Inferior parietal cortex (tissue), 1 donor: Measurements from ENCODE around the gene SRD5A1.
"Not testable (repeated sequence)": the region's sequence is repeated elsewhere in the genome, so short reads cannot be mapped to it uniquely, and the experiment has no call there.

ENCODE experiments used
- DNase-seq: peaks from one replicate; pipeline ENCODE4 v3.0.0-alpha.2; 2016; ENCODE audit errors: extremely low spot score

SRD5A1 gene

DNA sequence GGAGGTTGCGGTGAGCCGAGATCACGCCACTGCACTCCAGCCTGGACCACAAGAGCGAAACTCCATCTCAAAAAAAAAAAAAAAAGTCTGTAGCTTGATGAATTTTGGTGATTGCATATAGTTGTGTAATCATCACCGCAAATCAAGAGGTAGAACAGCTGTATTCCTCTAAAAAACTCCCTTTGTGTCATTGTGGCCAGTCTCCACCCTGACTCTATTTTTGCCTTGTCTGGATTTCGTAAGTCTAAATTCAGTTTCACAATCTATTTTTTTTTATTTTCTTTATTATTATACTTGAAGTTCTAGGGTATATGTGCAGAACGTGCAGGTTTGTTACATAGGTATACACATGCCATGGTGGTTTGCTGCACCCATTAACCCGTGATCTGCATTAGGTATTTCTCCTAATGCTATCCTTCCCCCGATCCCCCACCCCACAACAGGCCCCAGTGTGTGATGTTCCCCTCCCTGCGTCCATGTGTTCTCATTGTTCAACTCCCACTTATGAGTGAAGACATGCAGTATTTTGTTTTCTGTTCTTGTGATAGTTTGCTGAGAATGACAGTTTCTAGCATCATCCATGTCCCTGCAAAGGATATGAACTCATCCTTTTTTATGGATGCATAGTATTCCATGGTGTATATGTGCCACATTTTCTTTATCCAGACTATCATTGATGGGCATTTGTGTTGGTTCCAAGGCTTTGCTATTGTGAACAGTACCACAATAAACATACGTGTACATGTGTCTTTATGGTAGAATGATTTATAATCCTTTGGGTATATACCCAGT is 12.5 kb downstream of the SRD5A1 start:
- DNase-seq, result not testable (repeated sequence)

DNA sequence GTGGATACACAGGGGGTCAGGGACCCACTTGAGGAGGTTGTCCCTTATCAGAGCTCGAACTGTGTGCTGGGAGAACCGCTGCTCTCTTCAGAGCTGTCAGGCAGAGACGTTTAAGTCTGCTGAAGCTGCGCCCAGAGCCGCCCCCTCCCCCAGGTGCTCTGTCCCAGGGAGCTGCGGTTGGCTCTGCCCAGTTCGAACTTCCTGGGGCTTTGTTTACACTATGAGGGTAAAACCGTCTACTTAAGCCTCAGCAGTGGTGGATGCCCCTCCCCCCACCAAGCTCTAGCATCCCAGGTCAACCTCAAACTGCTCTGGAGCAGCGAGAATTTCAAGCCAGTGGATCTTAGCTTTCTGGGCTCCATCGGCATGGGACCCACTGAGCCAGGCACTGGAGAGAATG is 15.9 kb downstream of the SRD5A1 start:
- no peak for DNase-seq

DNA sequence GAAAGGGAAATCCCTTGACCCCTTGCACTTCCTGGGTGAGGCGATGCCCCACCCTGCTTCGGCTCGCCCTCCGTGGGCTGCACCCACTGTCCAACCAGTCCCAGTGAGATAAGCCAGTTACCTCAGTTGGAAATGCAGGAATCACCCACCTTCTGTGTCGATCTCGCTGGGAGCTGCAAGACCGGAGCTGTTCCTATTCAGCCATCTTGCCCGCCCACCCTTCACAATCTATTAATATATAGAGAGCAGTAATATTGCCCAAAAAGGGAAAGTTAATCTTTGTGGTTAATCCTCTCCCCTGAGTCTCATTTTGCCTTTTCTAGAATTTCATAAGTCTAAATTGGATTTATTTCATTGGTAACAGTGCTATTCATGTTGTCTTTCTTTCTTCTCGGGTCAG is 16.4 kb downstream of the SRD5A1 start:
- no peak for DNase-seq

DNA sequence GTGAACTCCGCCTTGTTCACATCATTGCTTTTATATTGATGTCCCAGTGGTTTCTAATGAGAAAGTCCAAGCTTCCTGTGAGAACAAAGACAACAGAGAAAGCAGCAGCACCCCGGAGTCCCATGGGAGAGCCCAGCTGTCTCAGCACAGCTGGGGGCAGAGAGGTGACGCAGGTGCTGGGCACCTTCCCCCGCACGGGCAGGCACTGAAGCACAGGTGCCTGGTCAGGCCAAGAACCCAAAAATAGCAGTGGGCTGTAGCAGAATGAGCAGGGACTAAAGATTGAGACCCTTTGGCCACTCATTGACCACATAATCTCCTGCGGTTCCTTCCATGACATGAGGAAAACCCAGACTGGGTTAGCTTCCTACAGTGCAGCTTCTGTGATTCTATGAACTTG is 18.8 kb downstream of the SRD5A1 start:
- no peak for DNase-seq

DNA sequence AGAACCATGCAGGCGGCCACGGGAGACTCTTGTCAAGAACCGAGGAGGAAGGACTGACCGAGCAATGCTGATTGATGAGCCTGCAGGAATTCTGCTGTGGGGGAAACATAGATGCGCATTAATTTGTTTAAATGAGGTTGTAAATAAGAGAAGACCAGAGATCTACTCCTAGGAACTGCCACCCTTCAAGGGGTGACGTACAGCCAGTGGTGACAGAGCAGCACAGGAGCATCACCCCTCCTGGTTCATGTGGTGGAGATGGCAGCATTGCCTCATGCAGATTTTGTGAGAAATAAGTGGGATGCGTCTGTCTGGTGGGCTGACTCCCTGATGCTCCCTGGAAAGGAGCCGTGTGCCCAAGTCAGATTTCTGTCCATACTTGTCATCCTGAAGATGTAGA is 22.2 kb downstream of the SRD5A1 start:
- DNase-seq, result no peak

DNA sequence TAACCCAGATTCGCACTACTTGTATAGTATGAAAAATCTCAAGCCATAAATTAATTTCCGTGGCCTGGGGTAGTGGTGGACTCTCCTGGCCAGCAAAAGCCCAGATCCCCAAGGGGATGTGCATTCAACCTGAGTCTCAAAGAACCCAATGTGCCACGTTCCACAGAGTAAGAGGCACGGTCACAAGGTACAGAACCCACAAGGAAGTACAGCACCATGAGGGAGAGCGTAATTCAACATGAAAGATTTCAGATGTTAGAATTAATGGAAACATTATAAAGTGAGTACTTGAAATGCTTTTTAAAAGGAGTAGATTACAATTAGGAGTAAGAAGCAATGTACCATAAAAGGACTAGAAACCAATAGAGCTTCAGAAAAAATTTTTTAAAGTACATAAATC is 23.4 kb downstream of the SRD5A1 start:
- no peak for DNase-seq

DNA sequence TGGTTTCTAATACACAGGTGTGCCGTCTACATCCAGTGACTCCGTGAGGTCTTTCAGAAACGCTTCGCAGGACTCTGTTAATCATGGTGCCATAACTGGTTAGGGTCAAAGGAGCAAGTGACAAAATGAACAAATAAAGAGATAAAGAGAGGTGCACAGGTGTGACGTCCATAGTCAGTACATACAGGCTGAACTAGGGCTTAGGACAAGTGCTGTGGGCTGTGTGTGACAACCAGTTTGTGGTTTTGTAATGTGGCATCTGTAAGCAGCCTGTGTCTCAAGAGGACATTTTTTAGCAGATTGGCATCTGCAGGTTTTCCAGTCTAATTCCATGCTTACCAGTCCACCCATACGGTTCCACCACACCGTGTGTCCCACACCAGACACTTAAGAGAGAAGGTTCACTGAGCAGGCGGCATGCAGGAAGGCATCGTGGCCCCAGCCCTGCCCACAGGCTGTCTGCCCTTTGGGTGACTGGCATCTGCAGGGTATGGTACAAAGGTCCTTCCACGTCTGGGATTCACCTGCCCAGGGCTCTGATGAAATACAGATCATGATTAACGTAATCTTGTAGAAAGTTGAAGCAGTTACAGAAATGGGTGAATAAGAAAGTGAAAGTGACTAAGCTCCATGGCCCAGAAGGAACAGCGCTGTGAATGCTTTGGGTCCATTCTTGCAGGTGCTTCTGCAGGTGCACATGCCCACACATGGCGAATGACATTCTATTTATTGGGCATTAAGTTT is 26.9 kb downstream of the SRD5A1 start:
- no peak for DNase-seq

DNA sequence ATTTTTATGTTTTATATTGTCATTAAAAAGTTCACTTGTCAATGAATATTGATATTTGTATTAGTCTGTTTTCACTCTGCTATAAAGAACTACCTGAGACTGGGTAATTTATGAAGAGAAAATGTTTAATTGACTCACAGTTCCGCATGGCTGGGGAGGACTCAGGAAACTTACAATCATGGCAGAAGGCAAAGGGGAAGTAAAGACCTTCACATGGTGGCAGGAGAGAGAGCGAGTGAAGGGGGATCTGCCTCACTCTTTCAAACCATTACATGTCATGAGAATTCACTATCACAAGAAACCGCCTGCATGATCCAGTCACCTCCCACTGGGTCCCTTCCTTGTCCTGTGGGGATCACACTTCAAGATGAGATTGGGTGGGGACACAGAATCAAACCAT is 27.4 kb downstream of the SRD5A1 start:
- DNase-seq, result no peak

DNA sequence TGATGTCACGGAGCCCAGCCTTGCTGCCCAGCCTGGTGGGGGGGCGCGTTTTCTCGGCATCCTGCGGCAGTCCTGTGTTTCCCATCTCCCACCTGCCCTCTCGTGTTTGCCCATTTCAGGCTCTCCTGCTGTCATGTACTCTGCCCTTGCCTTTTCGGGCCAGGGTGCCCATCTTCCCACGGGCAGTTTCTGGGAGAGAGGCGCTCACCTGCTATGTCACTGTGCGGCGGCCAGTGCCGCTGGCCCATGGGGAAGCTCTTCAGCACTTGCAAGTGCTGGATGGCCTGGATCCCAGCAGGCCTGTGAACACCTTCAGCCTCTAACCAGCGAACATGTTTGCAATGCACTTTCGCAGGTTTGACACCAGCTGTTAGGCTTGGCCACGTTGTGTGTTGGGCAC is 33.5 kb downstream of the SRD5A1 start:
- no peak for DNase-seq

DNA sequence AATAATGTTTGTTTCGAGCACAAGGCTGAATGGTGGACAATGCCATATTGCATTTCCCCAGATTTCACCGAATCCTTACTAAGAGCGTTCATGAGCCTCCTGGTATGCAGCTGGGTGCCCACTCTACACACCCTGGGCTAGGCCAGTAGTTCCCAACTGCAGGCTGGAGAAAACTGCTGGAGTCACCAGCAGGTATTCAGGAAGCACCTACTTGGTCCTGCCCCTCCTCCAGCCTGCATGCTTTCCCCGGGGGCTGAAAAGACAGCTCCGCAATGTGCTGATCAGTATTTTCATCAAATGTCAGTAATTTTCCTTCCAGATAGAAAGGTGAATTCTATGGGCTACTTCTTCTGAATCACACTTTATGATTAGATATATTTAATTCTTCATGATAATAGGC is 34.4 kb downstream of the SRD5A1 start:
- DNase-seq, result no peak

DNA sequence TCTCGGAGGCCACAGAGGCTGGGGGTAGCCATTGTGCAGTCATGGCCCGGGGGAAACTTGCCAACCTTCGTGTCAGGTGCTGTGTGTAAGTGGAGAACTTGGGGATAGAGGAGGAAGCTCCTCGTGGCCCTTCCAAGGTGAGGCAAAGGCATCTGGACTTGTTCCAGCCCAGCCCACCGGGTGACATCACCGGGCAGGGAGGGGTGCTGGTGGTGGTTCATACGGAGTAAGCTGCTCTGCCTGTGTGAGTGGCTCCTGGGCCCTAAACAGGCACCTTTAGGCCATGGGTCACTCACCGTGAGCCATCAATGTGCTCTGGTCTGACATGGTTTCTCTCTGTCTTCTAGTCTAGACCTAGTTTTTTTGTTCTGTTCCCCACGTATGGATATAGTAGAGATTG is 35.5 kb downstream of the SRD5A1 start:
- DNase-seq, result not testable (repeated sequence)

DNA sequence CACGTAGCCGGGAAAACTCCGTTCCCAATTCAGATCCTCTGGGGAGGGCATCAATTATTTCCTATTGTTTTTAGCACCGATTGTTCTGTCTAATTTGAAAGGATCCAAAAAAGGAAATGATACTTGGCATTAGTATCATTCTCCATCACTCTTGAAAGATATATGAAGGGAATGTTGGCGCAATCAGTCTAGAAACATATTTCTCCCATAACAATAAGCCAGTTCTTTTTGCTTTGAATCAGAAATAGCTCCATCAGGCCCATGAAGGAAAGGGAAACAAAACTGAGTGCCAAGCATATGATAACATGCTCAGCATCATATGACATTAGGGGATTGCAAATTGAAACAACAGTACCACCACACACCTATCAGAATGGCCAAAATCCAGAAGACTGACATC is 39.8 kb downstream of the SRD5A1 start:
- no peak for DNase-seq

DNA sequence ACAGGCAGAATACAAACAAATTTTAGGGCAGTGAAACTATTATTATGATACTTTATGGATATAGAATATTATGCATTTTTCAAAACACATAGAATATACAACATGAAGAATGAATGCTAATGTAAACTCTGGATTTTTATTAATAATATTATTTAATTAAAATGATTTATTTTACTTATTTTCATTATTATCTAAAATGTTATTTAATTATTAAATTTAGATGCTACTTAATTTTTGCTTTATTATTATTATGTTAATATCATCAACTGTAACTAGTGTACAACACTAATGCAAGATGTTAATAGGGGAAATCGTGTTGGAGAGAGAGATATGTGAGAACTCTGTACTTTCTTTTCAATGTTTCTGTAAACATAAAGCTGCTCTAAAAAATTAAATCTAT is 40.7 kb downstream of the SRD5A1 start:
- DNase-seq, result no peak

DNA sequence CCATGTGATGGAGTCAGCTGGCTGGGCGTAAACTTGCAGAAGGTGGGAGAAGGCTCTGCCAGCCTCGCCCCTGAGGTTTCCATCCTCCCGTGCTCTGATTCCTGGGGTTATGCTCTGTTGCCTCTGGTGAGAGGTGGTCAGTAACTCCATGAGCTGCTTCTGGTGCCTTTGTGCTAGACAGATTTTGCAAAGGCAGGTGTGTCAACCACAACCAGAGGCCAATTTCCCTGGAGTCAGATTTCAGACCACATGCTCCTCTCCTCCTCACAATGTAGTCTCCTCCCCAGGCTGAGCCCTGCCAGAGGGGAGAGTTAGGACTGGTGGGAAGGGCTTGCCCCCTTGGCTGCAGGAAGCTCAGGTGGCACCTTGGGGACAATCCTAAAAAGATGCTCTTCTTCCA is 41.2 kb downstream of the SRD5A1 start:
- DNase-seq, result no peak

DNA sequence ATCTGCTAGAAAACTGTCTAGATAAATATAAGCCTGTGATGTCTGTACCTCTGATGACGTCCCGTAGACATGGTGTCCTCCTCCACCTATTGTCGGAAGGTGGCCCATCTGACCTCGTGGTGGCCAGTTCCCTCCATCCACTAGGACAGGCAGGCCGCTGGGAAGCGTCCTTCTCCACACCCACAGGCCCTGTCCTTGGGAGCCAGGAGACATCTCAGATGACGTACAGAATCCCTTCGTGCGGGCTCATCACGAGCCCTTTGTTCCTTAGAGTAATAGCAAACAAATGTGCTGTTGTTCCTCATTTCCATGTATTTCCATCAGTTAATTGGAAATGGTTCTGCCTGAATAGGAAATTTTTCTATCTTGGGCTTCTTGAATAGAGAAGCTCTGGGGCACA is 41.6 kb downstream of the SRD5A1 start:
- DNase-seq, result no peak

DNA sequence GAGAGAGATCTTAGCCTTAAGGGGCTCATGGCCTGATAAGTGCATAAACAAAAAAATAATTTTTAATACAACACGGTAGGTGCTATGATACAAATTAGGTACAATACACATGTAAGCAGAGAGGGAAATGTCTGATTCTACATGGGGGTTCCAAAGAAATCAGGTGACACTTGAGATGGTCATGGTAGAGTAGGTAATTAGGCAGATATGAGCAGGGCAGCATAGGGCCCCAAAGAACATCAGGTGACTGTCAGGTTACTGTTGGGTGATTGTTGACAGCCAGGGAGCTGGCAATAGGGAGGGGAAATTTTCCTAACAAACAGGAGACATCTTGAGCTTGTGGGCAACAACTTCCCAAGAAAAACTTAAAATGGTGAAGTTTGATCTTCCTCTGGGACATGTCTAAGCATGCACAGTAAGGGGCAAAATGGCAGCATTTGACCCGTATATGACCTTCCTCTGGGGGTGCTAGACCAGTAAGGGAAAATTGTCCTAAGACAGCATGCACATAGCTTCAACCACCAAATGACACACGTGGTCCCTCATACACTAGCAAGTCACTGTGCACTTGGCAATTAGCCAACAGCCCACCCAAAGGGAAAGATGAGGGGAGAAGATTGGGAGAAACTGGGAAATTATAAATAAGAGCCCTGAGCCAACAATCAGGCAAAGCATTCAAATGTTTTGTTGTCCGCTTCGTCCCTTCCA is 42.7 kb downstream of the SRD5A1 start:
- no peak for DNase-seq

DNA sequence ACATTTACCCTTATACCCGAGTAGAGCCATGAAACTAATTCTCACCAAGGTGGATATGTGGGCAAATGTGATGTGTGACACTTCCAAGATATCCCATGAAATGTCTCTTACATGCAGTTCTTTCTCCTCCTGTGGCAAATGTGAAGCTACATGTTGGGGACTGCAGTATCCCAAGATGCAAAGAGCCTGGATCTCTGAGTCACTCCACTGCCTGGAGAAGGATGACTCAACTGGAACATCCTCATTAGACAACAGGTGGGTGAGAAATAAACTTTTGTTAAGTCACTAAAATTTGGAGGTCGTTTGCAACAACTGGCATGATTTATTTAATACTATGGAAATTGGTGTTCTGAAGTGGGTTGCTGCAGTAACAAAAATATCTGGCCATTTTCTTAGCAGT is 43.5 kb downstream of the SRD5A1 start:
- no peak for DNase-seq

DNA sequence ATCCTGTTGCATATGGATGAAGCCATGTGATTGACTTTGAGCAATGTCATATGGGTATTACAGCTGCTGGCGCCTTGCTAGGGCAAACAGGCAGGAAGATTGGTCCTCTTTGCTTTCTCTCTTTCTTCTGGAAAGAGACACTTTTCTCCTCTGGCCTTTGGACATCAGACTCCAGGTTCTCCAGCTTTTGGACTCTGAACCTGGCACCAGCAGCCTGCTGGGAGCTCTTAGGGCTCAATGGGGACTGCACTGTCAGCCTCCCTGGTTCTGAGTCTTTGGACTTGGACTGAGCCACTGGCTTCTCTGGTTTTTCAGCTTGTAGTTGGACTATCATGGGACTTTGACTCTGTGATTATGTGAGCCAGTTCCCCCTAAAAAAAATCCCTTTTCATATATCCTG is 45.1 kb downstream of the SRD5A1 start:
- DNase-seq, result no peak

DNA sequence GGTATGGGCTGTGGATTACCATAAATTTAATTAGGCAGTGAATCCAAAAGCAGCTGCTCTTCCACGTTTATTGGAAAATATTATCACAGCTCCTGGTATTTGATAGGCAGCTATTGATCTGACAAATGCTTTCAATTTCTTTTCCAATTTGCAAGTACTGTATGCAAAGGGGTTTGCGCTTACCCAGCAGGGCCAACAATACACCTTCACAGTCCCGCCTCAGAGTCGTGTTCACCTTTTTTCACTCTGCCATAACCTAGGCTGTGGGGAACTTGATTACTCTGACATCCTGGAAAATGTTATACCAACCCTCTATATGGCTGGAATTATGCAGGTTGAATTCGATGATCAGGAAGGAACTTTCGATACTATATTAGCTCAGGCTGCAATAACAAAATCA is 47.7 kb downstream of the SRD5A1 start:
- no peak for DNase-seq

DNA sequence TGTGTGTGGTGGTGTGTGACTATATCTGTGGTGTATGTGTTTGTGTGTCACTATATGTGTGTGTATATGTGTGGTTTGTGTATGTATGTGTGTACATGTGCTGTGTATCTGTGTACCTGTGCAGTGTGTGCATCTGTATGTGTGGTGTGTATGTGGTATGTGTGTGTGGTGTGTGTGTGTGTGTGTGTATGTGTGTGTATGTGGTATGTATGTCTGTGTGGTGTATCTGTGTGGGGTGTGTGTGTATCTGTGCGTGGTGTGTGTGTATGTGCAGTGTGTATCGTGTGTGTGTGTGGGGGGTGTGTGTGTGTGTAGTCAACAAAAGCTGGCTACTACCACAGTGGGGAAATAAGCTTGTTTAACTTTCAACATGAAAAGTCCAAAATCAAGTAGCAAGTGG is 48.4 kb downstream of the SRD5A1 start:
- no peak for DNase-seq

DNA sequence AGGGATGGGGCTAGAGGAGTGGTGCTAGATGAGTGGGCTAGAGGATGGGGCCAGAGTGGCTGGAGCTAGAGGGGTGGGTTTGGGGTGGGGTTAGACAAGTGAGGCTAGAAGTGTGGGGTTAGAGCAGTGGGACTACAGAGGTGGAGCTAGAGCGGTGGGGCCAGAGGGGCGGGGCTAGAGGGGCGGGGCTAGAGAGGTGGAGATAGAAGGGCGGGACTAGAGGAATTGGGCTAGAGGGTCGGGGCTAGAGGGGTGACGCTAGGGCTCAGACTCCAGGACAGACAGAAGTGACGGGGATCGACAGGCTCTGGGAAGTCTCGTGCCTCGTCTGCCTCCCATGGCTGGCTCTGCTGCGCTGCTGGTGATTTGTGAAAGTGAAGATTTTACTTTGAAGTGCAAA is 49.0 kb downstream of the SRD5A1 start:
- DNase-seq, result no peak

DNA sequence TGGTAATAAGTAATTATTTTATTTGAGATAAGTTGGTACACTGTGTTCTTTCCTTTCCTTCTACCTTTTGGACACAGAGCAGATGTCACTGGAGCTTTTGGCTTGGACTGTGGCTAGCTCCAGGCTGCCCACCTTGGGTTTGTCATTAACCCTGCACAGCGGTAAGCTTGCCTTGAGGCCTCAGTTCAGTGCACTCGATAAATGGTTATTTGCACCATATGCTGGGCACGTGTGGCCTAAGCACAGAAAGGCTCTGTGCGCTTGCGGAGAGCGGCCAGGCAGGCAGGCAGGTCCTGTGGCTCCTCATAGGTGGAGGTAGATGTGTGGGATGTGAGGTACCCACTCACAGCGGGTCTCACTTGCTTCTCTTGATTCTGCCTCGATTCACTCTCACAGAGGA is 50.0 kb downstream of the SRD5A1 start:
- no peak for DNase-seq

DNA sequence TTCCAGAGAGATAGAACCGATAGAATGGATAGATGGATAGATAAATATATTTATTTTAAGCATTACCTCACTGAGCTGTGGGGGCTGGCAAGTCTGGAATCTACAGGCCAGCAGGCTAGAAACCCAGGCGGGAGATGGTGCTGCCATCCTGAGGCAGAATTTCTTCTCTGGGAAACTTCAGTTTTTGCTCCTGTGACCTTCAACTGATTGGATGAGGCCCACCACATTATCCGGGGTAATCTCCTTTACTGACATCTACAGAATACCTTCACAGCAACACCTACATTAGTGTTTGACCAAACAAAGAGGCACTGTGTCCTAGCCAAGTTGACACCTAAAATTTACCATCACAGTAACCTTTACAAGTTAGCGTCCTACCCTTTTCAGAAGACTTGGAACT is 50.8 kb downstream of the SRD5A1 start:
- no peak for DNase-seq
